Measurements from ENCODE around the gene PEX6. TPM values are rescaled to one million over a fixed set of nuclear protein-coding genes. Genes with fewer than 3 reads are reported as not detected.

Gene PEX6
- total and polyA plus RNA-seq, 2 experiments from 2014 or later = 6.5 to 25.1 TPM

DNA sequence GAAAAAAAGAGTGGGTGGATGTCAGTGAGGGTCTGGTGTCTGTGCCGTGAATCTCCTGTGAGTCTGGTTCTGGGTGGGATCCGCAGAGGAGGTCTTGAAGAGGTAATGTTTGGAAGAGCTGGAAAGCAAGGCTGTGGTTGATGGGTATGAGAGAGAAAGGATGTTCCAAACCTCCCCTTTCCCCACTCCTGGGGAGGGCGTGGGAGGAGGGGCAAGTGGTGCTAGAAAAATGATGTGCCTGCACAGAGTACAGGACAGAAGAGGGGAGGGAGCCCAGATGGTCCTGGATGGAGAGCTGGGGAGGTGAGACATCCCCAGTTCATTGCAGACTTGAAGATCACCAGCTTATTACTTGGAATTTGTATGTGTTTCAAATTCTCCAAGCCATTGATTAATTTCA lies 46.6 kb downstream of the PEX6 start:
- H3K27ac ChIP-seq (ENCODE audit: low read depth) = peak overlapping the region; percentile 55
- H3K27ac Mint-ChIP-seq = peak overlapping the region; percentile 5; the same call in 1 of the 2 replicates
- peaks cover 55% of the 10 kb centered on the region for H3K79me2 ChIP-seq (replicated peaks; ENCODE audit: insufficient read depth)

More for the DNA sequence above, 46.6 kb downstream of the PEX6 start:
- no peak for DNase-seq (ENCODE audit: low spot score)
- peak overlapping the region; percentile 3; the same call in 2 of the 3 replicates for H3K4me3 Mint-ChIP-seq
- TF ChIP-seq, protein P1, sequence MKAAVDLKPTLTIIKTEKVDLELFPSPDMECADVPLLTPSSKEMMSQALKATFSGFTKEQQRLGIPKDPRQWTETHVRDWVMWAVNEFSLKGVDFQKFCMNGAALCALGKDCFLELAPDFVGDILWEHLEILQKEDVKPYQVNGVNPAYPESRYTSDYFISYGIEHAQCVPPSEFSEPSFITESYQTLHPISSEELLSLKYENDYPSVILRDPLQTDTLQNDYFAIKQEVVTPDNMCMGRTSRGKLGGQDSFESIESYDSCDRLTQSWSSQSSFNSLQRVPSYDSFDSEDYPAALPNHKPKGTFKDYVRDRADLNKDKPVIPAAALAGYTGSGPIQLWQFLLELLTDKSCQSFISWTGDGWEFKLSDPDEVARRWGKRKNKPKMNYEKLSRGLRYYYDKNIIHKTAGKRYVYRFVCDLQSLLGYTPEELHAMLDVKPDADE (IDR thresholded peaks at IDR 0.05) = no peak
- TF ChIP-seq, protein P2, sequence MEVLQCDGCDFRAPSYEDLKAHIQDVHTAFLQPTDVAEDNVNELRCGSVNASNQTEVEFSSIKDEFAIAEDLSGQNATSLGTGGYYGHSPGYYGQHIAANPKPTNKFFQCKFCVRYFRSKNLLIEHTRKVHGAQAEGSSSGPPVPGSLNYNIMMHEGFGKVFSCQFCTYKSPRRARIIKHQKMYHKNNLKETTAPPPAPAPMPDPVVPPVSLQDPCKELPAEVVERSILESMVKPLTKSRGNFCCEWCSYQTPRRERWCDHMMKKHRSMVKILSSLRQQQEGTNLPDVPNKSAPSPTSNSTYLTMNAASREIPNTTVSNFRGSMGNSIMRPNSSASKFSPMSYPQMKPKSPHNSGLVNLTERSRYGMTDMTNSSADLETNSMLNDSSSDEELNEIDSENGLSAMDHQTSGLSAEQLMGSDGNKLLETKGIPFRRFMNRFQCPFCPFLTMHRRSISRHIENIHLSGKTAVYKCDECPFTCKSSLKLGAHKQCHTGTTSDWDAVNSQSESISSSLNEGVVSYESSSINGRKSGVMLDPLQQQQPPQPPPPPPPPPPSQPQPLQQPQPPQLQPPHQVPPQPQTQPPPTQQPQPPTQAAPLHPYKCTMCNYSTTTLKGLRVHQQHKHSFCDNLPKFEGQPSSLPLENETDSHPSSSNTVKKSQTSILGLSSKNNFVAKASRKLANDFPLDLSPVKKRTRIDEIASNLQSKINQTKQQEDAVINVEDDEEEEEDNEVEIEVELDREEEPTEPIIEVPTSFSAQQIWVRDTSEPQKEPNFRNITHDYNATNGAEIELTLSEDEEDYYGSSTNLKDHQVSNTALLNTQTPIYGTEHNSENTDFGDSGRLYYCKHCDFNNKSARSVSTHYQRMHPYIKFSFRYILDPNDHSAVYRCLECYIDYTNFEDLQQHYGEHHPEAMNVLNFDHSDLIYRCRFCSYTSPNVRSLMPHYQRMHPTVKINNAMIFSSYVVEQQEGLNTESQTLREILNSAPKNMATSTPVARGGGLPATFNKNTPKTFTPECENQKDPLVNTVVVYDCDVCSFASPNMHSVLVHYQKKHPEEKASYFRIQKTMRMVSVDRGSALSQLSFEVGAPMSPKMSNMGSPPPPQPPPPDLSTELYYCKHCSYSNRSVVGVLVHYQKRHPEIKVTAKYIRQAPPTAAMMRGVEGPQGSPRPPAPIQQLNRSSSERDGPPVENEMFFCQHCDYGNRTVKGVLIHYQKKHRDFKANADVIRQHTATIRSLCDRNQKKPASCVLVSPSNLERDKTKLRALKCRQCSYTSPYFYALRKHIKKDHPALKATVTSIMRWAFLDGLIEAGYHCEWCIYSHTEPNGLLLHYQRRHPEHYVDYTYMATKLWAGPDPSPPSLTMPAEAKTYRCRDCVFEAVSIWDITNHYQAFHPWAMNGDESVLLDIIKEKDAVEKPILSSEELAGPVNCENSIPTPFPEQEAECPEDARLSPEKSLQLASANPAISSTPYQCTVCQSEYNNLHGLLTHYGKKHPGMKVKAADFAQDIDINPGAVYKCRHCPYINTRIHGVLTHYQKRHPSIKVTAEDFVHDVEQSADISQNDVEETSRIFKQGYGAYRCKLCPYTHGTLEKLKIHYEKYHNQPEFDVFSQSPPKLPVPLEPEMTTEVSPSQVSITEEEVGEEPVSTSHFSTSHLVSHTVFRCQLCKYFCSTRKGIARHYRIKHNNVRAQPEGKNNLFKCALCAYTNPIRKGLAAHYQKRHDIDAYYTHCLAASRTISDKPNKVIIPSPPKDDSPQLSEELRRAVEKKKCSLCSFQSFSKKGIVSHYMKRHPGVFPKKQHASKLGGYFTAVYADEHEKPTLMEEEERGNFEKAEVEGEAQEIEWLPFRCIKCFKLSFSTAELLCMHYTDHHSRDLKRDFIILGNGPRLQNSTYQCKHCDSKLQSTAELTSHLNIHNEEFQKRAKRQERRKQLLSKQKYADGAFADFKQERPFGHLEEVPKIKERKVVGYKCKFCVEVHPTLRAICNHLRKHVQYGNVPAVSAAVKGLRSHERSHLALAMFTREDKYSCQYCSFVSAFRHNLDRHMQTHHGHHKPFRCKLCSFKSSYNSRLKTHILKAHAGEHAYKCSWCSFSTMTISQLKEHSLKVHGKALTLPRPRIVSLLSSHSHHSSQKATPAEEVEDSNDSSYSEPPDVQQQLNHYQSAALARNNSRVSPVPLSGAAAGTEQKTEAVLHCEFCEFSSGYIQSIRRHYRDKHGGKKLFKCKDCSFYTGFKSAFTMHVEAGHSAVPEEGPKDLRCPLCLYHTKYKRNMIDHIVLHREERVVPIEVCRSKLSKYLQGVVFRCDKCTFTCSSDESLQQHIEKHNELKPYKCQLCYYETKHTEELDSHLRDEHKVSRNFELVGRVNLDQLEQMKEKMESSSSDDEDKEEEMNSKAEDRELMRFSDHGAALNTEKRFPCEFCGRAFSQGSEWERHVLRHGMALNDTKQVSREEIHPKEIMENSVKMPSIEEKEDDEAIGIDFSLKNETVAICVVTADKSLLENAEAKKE (CRISPR knock-in tag; IDR thresholded peaks at IDR 0.05) = no peak
- TF ChIP-seq, protein P3, sequence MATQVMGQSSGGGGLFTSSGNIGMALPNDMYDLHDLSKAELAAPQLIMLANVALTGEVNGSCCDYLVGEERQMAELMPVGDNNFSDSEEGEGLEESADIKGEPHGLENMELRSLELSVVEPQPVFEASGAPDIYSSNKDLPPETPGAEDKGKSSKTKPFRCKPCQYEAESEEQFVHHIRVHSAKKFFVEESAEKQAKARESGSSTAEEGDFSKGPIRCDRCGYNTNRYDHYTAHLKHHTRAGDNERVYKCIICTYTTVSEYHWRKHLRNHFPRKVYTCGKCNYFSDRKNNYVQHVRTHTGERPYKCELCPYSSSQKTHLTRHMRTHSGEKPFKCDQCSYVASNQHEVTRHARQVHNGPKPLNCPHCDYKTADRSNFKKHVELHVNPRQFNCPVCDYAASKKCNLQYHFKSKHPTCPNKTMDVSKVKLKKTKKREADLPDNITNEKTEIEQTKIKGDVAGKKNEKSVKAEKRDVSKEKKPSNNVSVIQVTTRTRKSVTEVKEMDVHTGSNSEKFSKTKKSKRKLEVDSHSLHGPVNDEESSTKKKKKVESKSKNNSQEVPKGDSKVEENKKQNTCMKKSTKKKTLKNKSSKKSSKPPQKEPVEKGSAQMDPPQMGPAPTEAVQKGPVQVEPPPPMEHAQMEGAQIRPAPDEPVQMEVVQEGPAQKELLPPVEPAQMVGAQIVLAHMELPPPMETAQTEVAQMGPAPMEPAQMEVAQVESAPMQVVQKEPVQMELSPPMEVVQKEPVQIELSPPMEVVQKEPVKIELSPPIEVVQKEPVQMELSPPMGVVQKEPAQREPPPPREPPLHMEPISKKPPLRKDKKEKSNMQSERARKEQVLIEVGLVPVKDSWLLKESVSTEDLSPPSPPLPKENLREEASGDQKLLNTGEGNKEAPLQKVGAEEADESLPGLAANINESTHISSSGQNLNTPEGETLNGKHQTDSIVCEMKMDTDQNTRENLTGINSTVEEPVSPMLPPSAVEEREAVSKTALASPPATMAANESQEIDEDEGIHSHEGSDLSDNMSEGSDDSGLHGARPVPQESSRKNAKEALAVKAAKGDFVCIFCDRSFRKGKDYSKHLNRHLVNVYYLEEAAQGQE (IDR thresholded peaks at IDR 0.05; ENCODE audit: unreplicated experiment) = no peak
- no peak for TF ChIP-seq EZH2phosphoT487 (IDR thresholded peaks at IDR 0.05; ENCODE audit: unreplicated experiment)
- TF ChIP-seq STAT1 (IDR thresholded peaks at IDR 0.05; ENCODE audit: unreplicated experiment) = no peak
- TF ChIP-seq CREB1 (CRISPR knock-in tag; IDR thresholded peaks at IDR 0.05; ENCODE audit: low read depth) = no peak
- no peak for TF ChIP-seq JUNB (IDR thresholded peaks at IDR 0.05; ENCODE audit: unreplicated experiment)
- no peak for TF ChIP-seq NANOG (IDR thresholded peaks at IDR 0.05; ENCODE audit: borderline replicate concordance)
- no peak for TF ChIP-seq EZH2 (IDR thresholded peaks at IDR 0.05; ENCODE audit: low read depth, unreplicated experiment)
- no peaks in the 10 kb centered on the region for H3K27me3 ChIP-seq (ENCODE audit: insufficient read depth)
- no peak overlapping the region for H3K4me3 ChIP-seq
- H3K4me2 ChIP-seq = 0 out of 2 replicates have a peak overlapping the region, but pooled peaks have one; percentile 26
- no peaks in the 10 kb centered on the region for H3K9me2 ChIP-seq (ENCODE audit: insufficient read depth)
- H3K9me3 Mint-ChIP-seq = no peaks in the 10 kb centered on the region; the same call in 2 of the 3 replicates
- peaks cover 22% of the 10 kb centered on the region for H4K20me1 ChIP-seq (replicated peaks; ENCODE audit: insufficient read depth)
- H3K36me3 Mint-ChIP-seq (ENCODE audit: low read depth) = peaks cover 64% of the 10 kb centered on the region
- H3K4me1 ChIP-seq (ENCODE audit: insufficient read depth) = peaks cover 17% of the 10 kb centered on the region
- H3K36me3 ChIP-seq (ENCODE audit: insufficient read depth) = peaks cover 32% of the 10 kb centered on the region
- peaks cover 38% of the 10 kb centered on the region for H3F3A ChIP-seq (replicated peaks; ENCODE audit: low read depth)
- no peak overlapping the region for H2AFZ ChIP-seq
- peaks cover 19% of the 10 kb centered on the region for H3K27me3 Mint-ChIP-seq (ENCODE audit: insufficient read depth, low read depth, poor library complexity)
- H3K4me1 Mint-ChIP-seq = peaks cover 23% of the 10 kb centered on the region
- no peak for ATAC-seq

All from GM23338 (cell line).